ENCODE results near the gene C7orf57.

The C7orf57 gene

DNA sequence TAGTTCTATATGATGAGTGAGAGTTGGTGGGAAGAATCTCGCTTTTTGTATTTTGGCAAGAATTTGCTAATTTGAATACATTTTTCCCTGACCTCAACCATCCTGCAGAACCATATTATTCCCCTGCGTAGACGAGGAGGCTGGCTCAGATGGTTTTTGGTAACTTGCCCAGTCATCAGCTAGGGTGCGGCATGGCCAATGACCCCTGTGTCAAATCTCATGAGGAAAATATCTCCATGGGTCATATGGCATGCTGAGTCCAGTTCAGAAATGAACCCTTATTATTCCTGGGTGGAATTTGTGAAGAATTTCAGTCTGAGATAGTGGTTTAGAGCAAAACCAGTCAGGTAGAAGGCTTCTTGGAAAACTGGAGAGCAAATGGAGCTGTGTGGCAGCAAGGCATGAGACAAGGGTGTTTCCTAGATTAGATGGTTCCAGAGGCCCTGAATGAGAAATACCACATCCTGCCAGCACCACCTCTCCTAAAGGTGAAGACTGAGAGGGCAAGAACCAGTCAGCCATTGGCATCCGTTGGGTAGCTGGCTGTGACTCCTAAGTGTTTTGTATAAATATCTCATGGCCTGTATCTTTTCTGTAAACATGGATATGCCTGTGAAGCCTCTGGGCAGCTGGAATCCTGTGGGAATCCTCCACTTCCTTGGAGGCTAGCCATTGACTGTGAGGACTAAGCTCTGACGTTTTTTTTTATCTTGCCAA is 47.9 kb downstream of the C7orf57 start:
- in situ Hi-C loops (cut with MboI; ENCODE audit: low sequenced_read_pairs) = loop anchor here (25.0 kb wide), 1 partner anchor 96 kb away; the partner anchor contains the start of gene HUS1

DNA sequence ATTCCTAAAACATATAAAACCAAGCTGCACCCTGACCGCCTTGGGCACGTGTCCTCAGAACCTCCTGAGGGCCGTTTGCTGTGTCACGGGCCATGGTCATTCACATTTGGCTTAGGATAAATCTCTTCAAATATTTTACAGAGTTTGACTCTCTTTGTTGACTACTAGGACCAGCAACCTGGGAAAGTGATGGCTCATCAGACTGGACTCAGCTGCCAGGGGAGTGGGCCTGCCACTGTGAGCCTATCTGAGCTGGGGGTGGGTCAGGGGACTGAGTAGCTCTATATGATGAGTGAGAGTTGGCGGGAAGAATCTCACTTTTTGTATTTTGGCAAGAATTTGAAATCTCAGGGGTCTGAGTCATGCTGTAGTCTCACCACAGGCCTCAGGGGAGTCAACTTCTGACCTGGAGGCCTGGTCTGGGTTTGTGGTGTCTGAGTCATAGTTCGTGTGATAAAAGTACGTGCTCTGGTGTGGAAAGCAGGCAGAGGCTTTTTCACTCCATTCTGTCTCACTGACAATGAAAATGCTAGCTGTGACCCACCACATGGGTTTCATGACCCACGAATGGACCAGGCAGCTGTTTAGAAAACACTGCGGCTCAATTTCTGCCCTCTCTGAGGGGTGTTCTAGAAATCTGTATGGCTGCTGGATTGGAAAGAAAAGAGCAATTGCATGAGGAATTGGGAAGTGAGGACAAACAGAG is 49.5 kb downstream of the C7orf57 start:
- in situ Hi-C loops (cut with MboI; ENCODE audit: low sequenced_read_pairs) = loop anchor here (25.0 kb wide), 1 partner anchor 98 kb away; the partner anchor contains the start of gene HUS1

GRCh38 chr7:48085433-48085791 is 50.1 kb downstream of the C7orf57 start:
- in situ Hi-C loops (cut with MboI; ENCODE audit: low sequenced_read_pairs) = loop anchor here (25.0 kb wide), 1 partner anchor 98 kb away; the partner anchor contains the start of gene HUS1

- in situ Hi-C loops (cut with MboI; ENCODE audit: low sequenced_read_pairs) = loop anchor here (25.0 kb wide), 1 partner anchor 99 kb away; the partner anchor contains the start of gene HUS1
Measured at GRCh38 chr7:48085942-48086341, 50.6 kb downstream of the C7orf57 start.

DNA sequence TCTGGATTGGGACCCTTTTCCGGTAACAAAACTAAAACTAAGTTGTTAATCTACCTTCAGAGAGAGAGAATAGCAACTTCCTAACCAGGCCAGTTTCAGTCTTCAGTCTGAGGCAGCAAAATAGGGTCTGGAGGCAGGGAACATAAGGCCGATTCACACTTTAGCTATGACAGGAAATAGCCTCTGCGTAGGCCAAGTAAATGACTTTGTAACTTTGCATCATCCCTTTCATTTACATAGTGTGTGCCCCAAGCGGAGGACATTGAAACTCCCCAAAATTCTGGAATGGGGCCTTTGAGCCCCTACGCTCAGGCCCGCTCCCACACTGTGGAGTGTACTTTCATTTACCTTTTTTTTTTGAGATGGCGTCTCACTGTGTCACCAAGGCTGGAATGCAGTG is 52.0 kb downstream of the C7orf57 start:
- in situ Hi-C loops (cut with MboI; ENCODE audit: low sequenced_read_pairs) = loop anchor here (25.0 kb wide), 1 partner anchor 100 kb away; the partner anchor contains the start of gene HUS1

DNA sequence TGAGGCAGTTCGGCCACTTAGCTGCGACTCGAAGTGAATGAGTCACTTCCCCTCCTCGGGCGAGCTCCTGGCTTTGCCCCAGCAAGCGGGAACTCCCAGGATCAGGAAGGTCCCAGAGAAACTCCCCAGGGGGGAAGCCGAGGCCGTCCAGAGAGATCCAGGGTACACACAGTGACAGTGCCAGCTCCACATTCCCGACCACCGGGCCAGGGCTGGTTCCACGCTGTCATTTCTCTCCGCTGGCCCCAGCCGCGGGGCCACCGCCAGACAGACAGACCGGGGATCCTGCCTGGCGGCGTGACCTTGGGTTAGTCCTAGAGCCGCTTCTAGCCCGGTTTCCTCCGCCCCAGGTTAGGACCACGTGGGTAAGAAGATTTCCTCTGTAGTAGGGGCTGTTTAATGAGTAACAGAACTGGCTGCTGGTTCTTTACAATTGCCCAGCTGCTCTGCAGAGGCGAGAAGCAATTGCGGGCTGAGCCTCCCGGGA is 53.3 kb downstream of the C7orf57 start:
- in situ Hi-C loops (cut with MboI; ENCODE audit: low sequenced_read_pairs) = loop anchor here (25.0 kb wide), 1 partner anchor 101 kb away; the partner anchor contains the start of gene HUS1

GRCh38 chr7:48089046-48090003 is 54.0 kb downstream of the C7orf57 start, which contains the start of gene UPP1:
TSS of gene UPP1 (plus strand) at chr7:48089265. CDS start at chr7:48094784, 5,519 bp downstream.
- in situ Hi-C loops (cut with MboI; ENCODE audit: low sequenced_read_pairs) = loop anchor here (25.0 kb wide), 1 partner anchor 102 kb away; the partner anchor contains the start of gene HUS1

DNA sequence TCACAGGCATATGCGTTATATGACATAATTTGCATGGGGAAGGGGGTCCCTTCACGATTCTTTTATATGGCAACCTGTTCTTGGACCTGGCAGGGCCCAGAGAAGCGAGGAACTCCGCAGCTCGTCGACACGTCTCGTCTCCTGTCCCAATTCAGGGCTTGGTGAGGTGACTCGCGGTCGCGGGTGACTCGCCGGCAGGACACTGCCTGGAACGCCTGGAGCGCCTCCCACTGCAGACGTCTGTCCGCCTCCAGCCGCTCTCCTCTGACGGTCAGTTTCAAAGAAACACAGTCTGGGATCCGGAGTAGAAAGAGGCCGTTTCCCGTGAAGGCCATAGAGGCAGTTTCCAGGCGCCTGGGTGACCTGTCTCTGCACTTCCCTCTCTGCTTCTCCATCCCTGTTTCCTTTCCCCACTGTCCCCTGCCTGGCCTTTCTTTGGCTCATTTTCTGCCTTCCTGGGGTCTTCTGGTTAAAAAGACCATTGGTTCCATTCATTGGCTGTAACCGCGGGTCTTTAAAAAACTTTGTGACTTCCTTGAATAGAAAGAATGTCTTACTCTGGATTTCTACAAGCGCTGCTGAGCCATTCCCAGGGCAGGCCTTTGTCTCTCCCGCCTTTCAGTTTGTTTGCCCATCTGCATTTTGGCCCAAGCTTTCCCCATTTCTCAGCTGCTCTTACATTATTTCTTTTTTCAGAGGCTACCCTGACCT is 54.9 kb downstream of the C7orf57 start:
- in situ Hi-C loops (cut with MboI; ENCODE audit: low sequenced_read_pairs) = loop anchor here (25.0 kb wide), 1 partner anchor 103 kb away; the partner anchor contains the start of gene HUS1

- in situ Hi-C loops (cut with MboI; ENCODE audit: low sequenced_read_pairs) = loop anchor here (25.0 kb wide), 1 partner anchor 104 kb away; the partner anchor contains the start of gene HUS1
Measured at GRCh38 chr7:48091506-48092433, 56.4 kb downstream of the C7orf57 start.

DNA sequence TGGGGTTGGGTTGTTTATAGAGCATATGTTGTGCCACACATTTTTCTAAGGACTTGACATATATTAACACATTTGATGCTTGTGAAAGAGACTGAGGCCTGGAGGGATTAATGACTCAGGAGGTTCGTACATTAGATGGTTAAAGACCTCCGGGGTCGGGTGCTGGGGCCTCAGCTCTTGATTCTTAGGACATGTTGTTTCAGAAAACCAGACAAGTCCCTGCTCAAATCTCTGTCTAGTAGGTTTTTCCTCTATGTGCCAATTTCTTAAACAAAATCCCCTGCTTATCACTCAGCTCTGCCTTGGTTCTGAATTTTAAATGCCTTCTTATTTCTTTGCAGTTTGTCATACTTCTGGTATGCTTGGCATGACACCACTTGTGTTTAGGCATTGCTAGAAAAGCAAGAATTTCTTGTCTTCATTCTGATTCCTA is 59.5 kb downstream of the C7orf57 start:
- in situ Hi-C loops (cut with MboI; ENCODE audit: low sequenced_read_pairs) = loop anchor here (25.0 kb wide), 1 partner anchor 108 kb away; the partner anchor contains the start of gene HUS1

DNA sequence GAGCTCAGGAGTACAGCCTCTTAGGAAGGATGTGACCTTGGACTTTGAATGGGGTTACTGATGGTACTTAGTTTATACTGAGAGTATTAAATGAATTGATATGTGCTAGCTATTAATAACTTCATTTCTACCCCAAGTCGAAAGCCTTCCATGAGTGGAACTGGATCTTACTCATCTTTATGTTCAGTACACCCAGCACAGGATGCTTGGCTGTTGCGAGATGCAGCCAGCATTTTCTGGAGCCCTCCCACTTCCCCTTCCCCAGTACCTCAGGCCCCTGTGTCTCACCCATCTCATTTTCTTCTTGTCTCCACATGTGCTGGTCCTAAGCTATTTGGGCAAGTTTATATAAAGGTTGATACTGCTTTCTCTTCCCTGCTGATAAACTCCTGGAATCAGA is 60.9 kb downstream of the C7orf57 start:
- in situ Hi-C loops (cut with MboI; ENCODE audit: low sequenced_read_pairs) = loop anchor here (25.0 kb wide), 1 partner anchor 109 kb away; the partner anchor contains the start of gene HUS1

DNA sequence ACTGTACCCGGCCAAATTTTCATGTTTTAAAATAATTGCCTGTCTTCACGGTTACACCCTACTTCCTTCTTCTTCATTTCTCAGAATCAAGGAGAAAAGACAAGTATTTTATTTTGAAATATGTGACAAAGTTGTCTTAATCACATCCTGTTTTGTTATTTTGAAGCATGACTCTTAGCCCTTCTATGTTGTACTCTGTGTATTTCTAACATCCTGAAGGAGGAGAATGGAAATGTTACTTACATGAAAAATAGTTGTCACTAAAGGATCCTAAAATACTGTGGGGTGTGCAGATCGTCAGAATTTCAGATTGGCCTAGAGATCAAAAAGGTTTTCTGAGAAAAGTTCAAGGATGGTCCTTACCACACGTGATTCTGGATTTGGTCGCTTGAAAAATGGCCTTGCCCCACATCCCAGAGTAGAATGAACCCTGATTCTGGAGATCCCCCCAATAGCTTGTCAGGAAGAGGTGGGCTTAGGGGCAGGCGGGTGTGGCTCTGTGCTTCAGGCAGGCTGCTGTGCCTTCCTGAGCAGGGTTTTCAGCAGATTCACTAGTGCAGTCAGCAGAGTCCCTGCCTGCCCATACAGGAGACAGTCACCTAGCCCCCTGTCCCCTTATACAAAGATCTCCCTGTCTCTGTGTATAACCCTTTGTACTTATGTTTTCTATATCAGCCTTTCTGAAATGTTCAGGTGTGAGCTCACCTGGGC is 62.3 kb downstream of the C7orf57 start:
- in situ Hi-C loops (cut with MboI; ENCODE audit: low sequenced_read_pairs) = loop anchor here (25.0 kb wide), 1 partner anchor 110 kb away; the partner anchor contains the start of gene HUS1

DNA sequence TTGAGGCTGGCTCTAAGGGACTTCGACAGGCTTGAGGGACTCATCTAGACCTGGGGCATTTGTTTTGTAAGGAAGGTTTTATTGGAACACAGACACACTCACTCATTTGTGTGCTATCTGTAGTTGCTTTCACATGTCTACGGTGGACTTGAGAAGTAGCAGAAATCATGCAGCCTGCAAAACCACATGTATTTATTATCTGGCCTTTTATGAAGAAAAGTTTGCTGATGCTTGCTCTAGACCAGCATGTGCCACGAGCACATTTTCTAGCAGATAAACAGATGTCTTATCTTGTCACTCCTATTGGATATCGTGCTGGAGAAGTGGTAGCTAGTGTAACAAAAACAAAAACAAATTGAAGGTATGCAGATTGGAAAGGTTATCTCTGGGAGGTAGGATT is 63.5 kb downstream of the C7orf57 start:
- in situ Hi-C loops (cut with MboI; ENCODE audit: low sequenced_read_pairs) = loop anchor here (25.0 kb wide), 1 partner anchor 112 kb away; the partner anchor contains the start of gene HUS1

DNA sequence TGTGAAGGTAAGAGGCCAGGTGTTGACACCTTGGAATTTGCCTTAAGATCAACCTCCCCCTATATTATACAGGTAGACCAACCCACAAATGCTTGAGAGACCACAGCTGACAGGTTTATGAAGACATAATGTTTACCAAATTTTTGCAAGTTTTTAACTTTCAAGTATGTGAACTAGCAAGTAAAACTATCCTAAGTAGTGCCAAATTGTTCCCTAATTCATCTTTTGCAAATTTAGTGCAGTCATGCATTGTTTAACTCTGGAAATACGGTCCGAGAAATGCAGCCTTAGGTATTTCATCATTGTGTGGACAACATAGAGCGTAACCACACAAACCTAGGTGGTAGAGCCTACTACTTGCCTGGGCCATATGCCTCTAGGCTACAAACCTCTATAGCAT is 64.4 kb downstream of the C7orf57 start:
- in situ Hi-C loops (cut with MboI; ENCODE audit: low sequenced_read_pairs) = loop anchor here (25.0 kb wide), 1 partner anchor 112 kb away; the partner anchor contains the start of gene HUS1

GRCh38 chr7:48101352-48101751 is 66.0 kb downstream of the C7orf57 start:
- in situ Hi-C loops (cut with MboI; ENCODE audit: low sequenced_read_pairs) = no loop called here

GRCh38 chr7:48101968-48102367 is 66.6 kb downstream of the C7orf57 start:
- in situ Hi-C loops (cut with MboI; ENCODE audit: low sequenced_read_pairs) = no loop called here

DNA sequence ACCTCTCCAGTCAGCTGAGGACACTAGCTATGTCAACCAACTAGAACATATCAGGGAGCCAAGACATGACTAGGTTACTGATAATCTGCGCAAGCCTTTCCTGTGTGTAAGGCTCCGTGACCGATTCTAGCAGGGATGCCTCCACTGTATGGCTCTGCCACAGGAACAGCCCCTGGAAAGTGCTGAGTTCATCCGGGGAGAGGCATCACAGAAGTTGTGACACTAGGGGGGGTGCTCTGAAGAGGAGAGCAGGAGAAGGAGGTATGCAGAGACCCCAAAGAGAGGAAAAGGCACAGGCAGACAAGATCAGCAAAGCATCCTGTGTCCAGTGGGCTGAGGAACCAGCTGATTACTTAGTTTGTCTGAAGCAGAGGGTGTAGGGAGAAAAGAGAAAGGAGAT is 67.2 kb downstream of the C7orf57 start:
- in situ Hi-C loops (cut with MboI; ENCODE audit: low sequenced_read_pairs) = no loop called here
